K562 (cell line): ENCODE data around the gene PRKG1.

Experiments
- JUN ChIP-seq, 2 experiments: sonication (generic) in 1 of 2; formaldehyde crosslinking in 1 of 2; IDR thresholded peaks; 2 replicates each; pipeline versions ENCODE4 v1.6.1 to v1.8.0; 2012 to 2022; ENCODE audit warnings: borderline replicate concordance in 2 of 2, mild to moderate bottlenecking in 2 of 2, improper control_type of control experiment in 1 of 2, low read depth in 1 of 2, low read length in 1 of 2, missing genetic modification reagents in 1 of 2
- NR1H2 ChIP-seq: sonication (generic); formaldehyde crosslinking; IDR thresholded peaks from 2 replicates; pipeline ENCODE4 v1.4.0; 2020; ENCODE audit warnings: mild to moderate bottlenecking, missing genetic modification reagents
- NRF1 ChIP-seq, 2 experiments: fragments of 450-650 bp; IDR thresholded peaks in 1 of 2; conservative IDR thresholded peaks in 1 of 2; 2 replicates each; pipeline ENCODE4 v1.6.1; 2014; ENCODE audit warnings: mild to moderate bottlenecking in 2 of 2
- ZNF263 ChIP-seq: sonication (generic); formaldehyde crosslinking; IDR thresholded peaks from 2 replicates; pipeline ENCODE4 v1.8.0; 2022; ENCODE audit warnings: mild to moderate bottlenecking, missing genetic modification reagents, borderline replicate concordance

GRCh38 chr10:52252307-52252706 is 1178.0 kb downstream of the PRKG1 start:
- TF ChIP-seq NRF1 (conservative IDR thresholded peaks at IDR 0.05 in 1 of 2, IDR thresholded peaks at IDR 0.05 in 1 of 2) (no peak), JUN (IDR thresholded peaks at IDR 0.05; ENCODE audit: borderline replicate concordance, low read depth, low read length) (no peak), JUN (CRISPR knock-in tag; IDR thresholded peaks at IDR 0.05; ENCODE audit: borderline replicate concordance) (no peak), NR1H2 (CRISPR knock-in tag) (no peak), ZNF263 (CRISPR knock-in tag) (no peak)
